Motor neuron (in vitro differentiated cells): Measurements from ENCODE around the gene INKA2. TPM values are rescaled to one million over a fixed set of nuclear protein-coding genes. Genes with fewer than 3 reads are reported as not detected.

Source experiments
- ATAC-seq, 8 experiments: fragments of 200-7000 bp; cut with Tn5 transposase; replicated peaks in 6 of 8; 2 replicates each; pipeline ENCODE4 v1.8.0; 2021; ENCODE audit warnings: mild to moderate bottlenecking in 8 of 8, moderate library complexity in 8 of 8
- H3K27ac ChIP-seq, 2 donors: fragments of 250-450 bp; sonication (Bioruptor Pico); 2 replicates each; pipeline ENCODE4 v1.9.0; 2021; ENCODE audit warnings: antibody characterized with exemption in 2 of 2, mild to moderate bottlenecking in 2 of 2, moderate library complexity in 1 of 2
- H3K4me1 ChIP-seq, 2 donors: fragments of 250-450 bp; sonication (Bioruptor Pico); replicated peaks in 1 of 2; 2 replicates each; pipeline ENCODE4 v1.6.1; 2021; ENCODE audit warnings: antibody characterized with exemption in 2 of 2, mild to moderate bottlenecking in 2 of 2, moderate library complexity in 1 of 2
- H3K4me3 ChIP-seq, 5 donors: fragments of 250-450 bp; sonication (Bioruptor Pico); 2 replicates each; pipeline ENCODE4 v1.9.0; 2021; ENCODE audit warnings: antibody characterized with exemption in 5 of 5, mild to moderate bottlenecking in 5 of 5, moderate library complexity in 4 of 5
- WGBS, 10 experiments: fragments of 450-650 bp; shearing (Covaris generic); methylation state at CpG; one replicate each; pipeline ENCODE4 v1.0.0; 2022; 5-methylcytosine and 5-hydroxymethylcytosine counted together
- in situ Hi-C, 9 experiments: fragments of 400-800 bp; cut with MboI; loops; one replicate each; pipeline ENCODE4 v1.15.0; 2021; ENCODE audit warnings: low sequenced_read_pairs in 9 of 9, low pct_unique_long_range_greater_than_20kb in 2 of 9; ENCODE audit not compliant: unreplicated experiment in 9 of 9
- total RNA-seq, 8 experiments: library from RNA; unstranded; fragments of 300-600 nt; gene quantifications; 2 replicates each; pipeline versions ENCODE4 v1.2.3 to v1.2.4, GENCODE V29; 2022

INKA2 gene
- total RNA-seq, 8 experiments from 2014 or later = 1.3 to 14.3 (median 4.7) TPM

GRCh38 chr1:111738133-111738435 is 1.1 kb downstream of the INKA2 start:
- peaks cover 37 to 38% of the 10 kb centered on the region in 2 donors for H3K4me1 ChIP-seq
- WGBS, 10 experiments = 5 to 67% (median 16%) methylated on average over 1 to 8 of the region's 9 CpGs; no CpG with 5 or more reads in 2 of the 10 experiments
- H3K27ac ChIP-seq = no peak overlapping the region
- peak overlapping the region; percentile 46 to 53 (median 46) for H3K4me3 ChIP-seq
- ATAC-seq = no peak
- in situ Hi-C loops = loop anchor here in 2 of 9 experiments (25.0 kb wide), 2 partner anchors 226 to 251 kb away; partner anchors contain the start of genes ADORA3 (in 1 of the 2) and TMIGD3 (in 1 of the 2)

DNA sequence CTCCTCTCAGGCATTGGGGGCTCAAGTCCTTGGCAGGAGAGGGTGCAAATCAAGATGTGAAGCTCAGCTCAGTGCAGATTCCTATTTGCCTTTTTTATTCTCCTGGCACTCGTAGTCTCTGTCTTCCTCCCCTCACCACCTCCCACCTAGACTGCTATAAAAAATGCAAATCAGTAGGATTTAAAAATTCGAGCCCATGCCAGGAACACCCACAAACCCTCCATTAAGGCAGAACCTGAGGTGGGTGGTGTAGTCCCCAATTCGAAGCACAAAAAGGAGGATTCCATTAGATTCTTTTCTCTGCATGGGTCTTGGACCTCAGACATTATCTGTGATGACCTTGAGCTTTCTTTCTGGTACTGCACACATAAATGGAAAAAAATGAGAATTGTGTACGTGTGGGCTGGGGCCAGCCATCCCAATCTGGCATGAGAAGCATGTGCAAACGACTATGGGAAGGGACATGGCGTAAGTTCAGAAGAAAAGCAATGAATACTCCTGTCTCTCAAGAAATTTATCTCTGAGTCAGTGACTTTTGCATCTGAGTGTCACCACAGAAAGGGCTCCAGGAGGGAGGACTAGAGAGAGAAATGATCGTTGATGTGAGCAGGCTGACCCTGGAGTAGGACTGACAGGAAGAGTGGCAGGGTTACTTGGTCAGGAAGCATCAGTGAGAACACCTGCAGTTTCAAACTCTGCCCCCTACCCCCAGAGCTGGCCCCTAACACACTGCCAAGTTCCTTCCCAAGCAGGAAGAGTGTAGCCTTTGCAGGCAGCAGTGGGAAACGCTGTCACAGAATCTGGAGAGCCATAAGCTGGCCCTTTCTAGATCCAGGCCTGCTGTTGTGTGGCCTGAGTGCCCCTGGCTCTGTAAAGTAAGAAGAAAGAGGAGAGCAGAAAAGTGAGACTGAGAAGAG is 1.7 kb downstream of the INKA2 start:
- Histone ChIP-seq H3K4me3 (peak overlapping the region; percentile 46 to 53 (median 46)), H3K27ac (no peak overlapping the region), H3K4me1 (peaks cover 38 to 42% of the 10 kb centered on the region in 2 donors)
- no peak for ATAC-seq
- WGBS, 10 experiments = 22 to 80% (median 37%) methylated on average over 4 to 7 of the region's 8 CpGs; no CpG with 5 or more reads in 3 of the 10 experiments
- in situ Hi-C loops = loop anchor here in 2 of 9 experiments (25.0 kb wide), 2 partner anchors 225 to 250 kb away; partner anchors contain the start of genes ADORA3 (in 1 of the 2) and TMIGD3 (in 1 of the 2)

- Histone ChIP-seq H3K27ac (no peak overlapping the region), H3K4me1 (peaks cover 38 to 42% of the 10 kb centered on the region in 2 donors), H3K4me3 (no peak overlapping the region)
- 43 to 100% (median 60%) methylated on average over 1 to 2 of the region's 4 CpGs; no CpG with 5 or more reads in 3 of the 10 experiments for WGBS, 10 experiments
- no peak for ATAC-seq
- in situ Hi-C loops = loop anchor here in 2 of 9 experiments (25.0 kb wide), 2 partner anchors 224 to 249 kb away; partner anchors contain the start of genes ADORA3 (in 1 of the 2) and TMIGD3 (in 1 of the 2)
Observed at GRCh38 chr1:111736548-111737215, 2.5 kb downstream of the INKA2 start.

- Histone ChIP-seq H3K4me1 (peaks cover 33 to 42% of the 10 kb centered on the region in 2 donors), H3K4me3 (no peak overlapping the region), H3K27ac (no peak overlapping the region)
- ATAC-seq = no peak
- WGBS, 10 experiments = 0 to 100% (median 19%) methylated on average over 1 to 8 of the region's 8 CpGs; no CpG with 5 or more reads in 1 of the 10 experiments
- in situ Hi-C loops = loop anchor here in 2 of 9 experiments (25.0 kb wide), 2 partner anchors 224 to 249 kb away; partner anchors contain the start of genes ADORA3 (in 1 of the 2) and TMIGD3 (in 1 of the 2)
Observed at GRCh38 chr1:111735858-111736544, 3.2 kb downstream of the INKA2 start.

- Histone ChIP-seq H3K4me1 (peaks cover 32 to 42% of the 10 kb centered on the region in 2 donors), H3K27ac (no peak overlapping the region), H3K4me3 (no peak overlapping the region)
- 77 to 100% (median 92%) methylated on average over 1 to 4 of the region's 4 CpGs; no CpG with 5 or more reads in 2 of the 10 experiments for WGBS, 10 experiments
- in situ Hi-C loops = loop anchor here in 2 of 9 experiments (25.0 kb wide), 2 partner anchors 223 to 248 kb away; partner anchors contain the start of genes ADORA3 (in 1 of the 2) and TMIGD3 (in 1 of the 2)
- no peak for ATAC-seq
Observed at GRCh38 chr1:111735321-111735720, 3.9 kb downstream of the INKA2 start.

DNA sequence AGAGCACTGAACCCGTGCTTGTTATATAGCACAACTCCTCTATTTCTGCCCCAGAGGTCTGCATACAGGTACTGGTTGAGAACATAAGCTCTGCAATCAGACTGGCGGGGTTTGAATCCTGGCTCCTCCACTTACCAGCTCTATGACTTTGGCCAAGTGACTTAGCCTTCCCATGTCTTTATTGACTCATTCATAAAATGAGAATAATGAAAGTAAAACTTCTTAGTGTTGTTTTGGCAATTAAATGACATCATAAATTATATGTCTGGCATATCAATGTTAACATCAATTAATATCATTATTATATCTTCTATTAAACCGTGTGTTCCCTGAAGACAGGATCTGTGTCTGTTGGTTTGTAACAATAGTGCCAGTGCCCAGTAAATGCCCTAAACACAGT is 4.3 kb downstream of the INKA2 start:
- no peak overlapping the region for H3K27ac ChIP-seq
- in situ Hi-C loops = loop anchor here in 2 of 9 experiments (25.0 kb wide), 2 partner anchors 223 to 248 kb away; partner anchors contain the start of genes ADORA3 (in 1 of the 2) and TMIGD3 (in 1 of the 2)
- ATAC-seq = no peak
- no peak overlapping the region for H3K4me3 ChIP-seq
- H3K4me1 ChIP-seq = peaks cover 32 to 45% of the 10 kb centered on the region in 2 donors
- WGBS, 10 experiments = 48 to 95% (median 80%) methylated on average over 1 to 3 of the region's 3 CpGs; no CpG with 5 or more reads in 1 of the 10 experiments

GRCh38 chr1:111734426-111734825 is 4.8 kb downstream of the INKA2 start:
- H3K4me3 ChIP-seq = no peak overlapping the region
- peaks cover 32 to 47% of the 10 kb centered on the region in 2 donors for H3K4me1 ChIP-seq
- H3K27ac ChIP-seq = no peak overlapping the region
- in situ Hi-C loops = loop anchor here in 2 of 9 experiments (25.0 kb wide), 2 partner anchors 222 to 247 kb away; partner anchors contain the start of genes ADORA3 (in 1 of the 2) and TMIGD3 (in 1 of the 2)
- 79 to 100% (median 91%) methylated on average over 1 to 3 of the region's 3 CpGs for WGBS, 10 experiments
- no peak for ATAC-seq

GRCh38 chr1:111733992-111734341 is 5.2 kb downstream of the INKA2 start:
- no peak for ATAC-seq
- Histone ChIP-seq H3K27ac (peak overlapping the region in 1 of 2 donors; percentile 38), H3K4me1 (peaks cover 32 to 47% of the 10 kb centered on the region in 2 donors), H3K4me3 (no peak overlapping the region)
- in situ Hi-C loops = loop anchor here in 2 of 9 experiments (25.0 kb wide), 2 partner anchors 222 to 247 kb away; partner anchors contain the start of genes ADORA3 (in 1 of the 2) and TMIGD3 (in 1 of the 2)
- WGBS, 10 experiments = 90 to 100% (median 95%) methylated on average over 1 to 5 of the region's 5 CpGs; no CpG with 5 or more reads in 1 of the 10 experiments

DNA sequence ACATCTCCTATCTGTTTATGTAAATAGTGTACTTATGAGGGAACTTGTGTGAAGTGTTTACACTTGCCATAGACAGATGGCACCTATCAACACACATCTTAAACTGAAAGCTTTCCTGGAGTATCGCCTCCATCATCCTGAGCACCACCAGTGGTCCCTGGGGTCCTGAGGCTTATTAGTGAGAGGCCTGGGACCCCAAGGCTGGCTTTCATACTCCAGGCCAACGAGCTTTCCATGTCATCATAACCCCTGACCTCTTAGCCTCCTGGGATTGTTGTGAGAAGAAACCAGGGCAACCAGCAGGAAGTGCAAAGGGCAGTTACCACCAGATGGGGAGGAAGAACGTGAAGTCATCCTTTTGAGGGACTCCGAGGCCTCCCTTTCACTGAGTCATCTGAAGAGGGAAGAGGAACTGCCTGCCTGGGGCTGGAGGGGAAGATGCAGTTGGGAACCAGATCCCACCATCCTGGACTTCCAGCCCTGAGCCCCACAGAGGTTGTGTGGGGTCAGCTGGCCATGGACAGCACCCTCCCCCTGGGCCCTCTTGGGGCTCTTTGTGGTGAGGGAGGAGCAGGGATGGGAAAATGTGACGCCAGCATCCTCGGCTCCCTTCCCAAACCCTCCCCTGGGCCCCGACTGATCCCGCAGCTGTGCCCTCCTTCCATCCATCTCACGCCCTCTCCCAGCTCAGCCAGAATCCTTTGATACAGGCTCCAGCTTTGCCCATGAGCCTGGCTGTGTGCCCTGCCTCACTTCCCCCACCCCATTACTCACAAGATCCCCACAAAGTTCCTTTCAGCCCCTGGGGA is 5.8 kb downstream of the INKA2 start:
- Histone ChIP-seq H3K4me3 (no peak overlapping the region), H3K4me1 (peaks cover 32 to 47% of the 10 kb centered on the region in 2 donors), H3K27ac (peak overlapping the region in 1 of 2 donors; percentile 38)
- WGBS, 10 experiments = 0 to 54% (median 32%) methylated on average over 1 to 5 of the region's 9 CpGs; no CpG with 5 or more reads in 5 of the 10 experiments
- peak in 7 of 8 experiments; percentile 25 to 78 (median 40) for ATAC-seq
- in situ Hi-C loops = loop anchor here in 2 of 9 experiments (25.0 kb wide), 2 partner anchors 221 to 246 kb away; partner anchors contain the start of genes ADORA3 (in 1 of the 2) and TMIGD3 (in 1 of the 2)

GRCh38 chr1:111732718-111733117 is 6.5 kb downstream of the INKA2 start:
- in situ Hi-C loops = loop anchor here in 2 of 9 experiments (25.0 kb wide), 2 partner anchors 220 to 245 kb away; partner anchors contain the start of genes ADORA3 (in 1 of the 2) and TMIGD3 (in 1 of the 2)
- WGBS, 10 experiments = 80 to 100% (median 94%) methylated on average over 1 to 7 of the region's 7 CpGs; no CpG with 5 or more reads in 4 of the 10 experiments
- H3K4me1 ChIP-seq = peaks cover 25 to 42% of the 10 kb centered on the region in 2 donors
- no peak overlapping the region for H3K4me3 ChIP-seq
- no peak for ATAC-seq
- peak overlapping the region in 1 of 2 donors; percentile 3 for H3K27ac ChIP-seq

- WGBS, 10 experiments = 0 to 80% (median 74%) methylated on average over 1 to 6 of the region's 6 CpGs; no CpG with 5 or more reads in 2 of the 10 experiments
- H3K4me1 ChIP-seq = peaks cover 18 to 34% of the 10 kb centered on the region in 2 donors
- ATAC-seq = no peak
- in situ Hi-C loops = loop anchor here in 2 of 9 experiments (25.0 kb wide), 2 partner anchors 220 to 245 kb away; partner anchors contain the start of genes ADORA3 (in 1 of the 2) and TMIGD3 (in 1 of the 2)
- H3K4me3 ChIP-seq = no peak overlapping the region
- no peak overlapping the region for H3K27ac ChIP-seq
Observed at GRCh38 chr1:111731956-111732355, 7.2 kb downstream of the INKA2 start.
